ENCODE results near the gene PRDX3.
"Not testable (repeated sequence)": the region's sequence is repeated elsewhere in the genome, so short reads cannot be mapped to it uniquely, and the experiment has no call there.

PRDX3 gene

GRCh38 chr10:119165171-119166117 is 13.2 kb downstream of the PRDX3 start, which contains the start of gene SFXN4:
Gene SFXN4 (minus strand): TSS chr10:119165714. CDS start chr10:119165647, 67 bp downstream.
- peak within 1 kb of the TSS; percentile 91 for H3K4me3 Mint-ChIP-seq
- peaks cover 34% of the 10 kb centered on the region for H3K36me3 Mint-ChIP-seq (ENCODE audit: low read depth)
- no peaks in the 10 kb centered on the region for H3K27me3 Mint-ChIP-seq (ENCODE audit: low read depth)
- no peaks in the 10 kb centered on the region for H3K9me3 Mint-ChIP-seq
- H3K4me1 Mint-ChIP-seq (ENCODE audit: low read depth), result peaks cover 28% of the 10 kb centered on the region
- peak; percentile 87 for DNase-seq (ENCODE audit: low spot score)
- H3K27ac Mint-ChIP-seq, result peak within 1 kb of the TSS; percentile 94

GRCh38 chr10:119162452-119163092 is 16.0 kb downstream of the PRDX3 start:
- peaks cover 30% of the 10 kb centered on the region for H3K4me1 Mint-ChIP-seq (ENCODE audit: low read depth)
- no peaks in the 10 kb centered on the region for H3K27me3 Mint-ChIP-seq (ENCODE audit: low read depth)
- no peak for DNase-seq (ENCODE audit: low spot score)
- H3K9me3 Mint-ChIP-seq, result no peaks in the 10 kb centered on the region
- no peak overlapping the region for H3K27ac Mint-ChIP-seq
- peaks cover 21% of the 10 kb centered on the region for H3K36me3 Mint-ChIP-seq (ENCODE audit: low read depth)
- no peak overlapping the region for H3K4me3 Mint-ChIP-seq

DNA sequence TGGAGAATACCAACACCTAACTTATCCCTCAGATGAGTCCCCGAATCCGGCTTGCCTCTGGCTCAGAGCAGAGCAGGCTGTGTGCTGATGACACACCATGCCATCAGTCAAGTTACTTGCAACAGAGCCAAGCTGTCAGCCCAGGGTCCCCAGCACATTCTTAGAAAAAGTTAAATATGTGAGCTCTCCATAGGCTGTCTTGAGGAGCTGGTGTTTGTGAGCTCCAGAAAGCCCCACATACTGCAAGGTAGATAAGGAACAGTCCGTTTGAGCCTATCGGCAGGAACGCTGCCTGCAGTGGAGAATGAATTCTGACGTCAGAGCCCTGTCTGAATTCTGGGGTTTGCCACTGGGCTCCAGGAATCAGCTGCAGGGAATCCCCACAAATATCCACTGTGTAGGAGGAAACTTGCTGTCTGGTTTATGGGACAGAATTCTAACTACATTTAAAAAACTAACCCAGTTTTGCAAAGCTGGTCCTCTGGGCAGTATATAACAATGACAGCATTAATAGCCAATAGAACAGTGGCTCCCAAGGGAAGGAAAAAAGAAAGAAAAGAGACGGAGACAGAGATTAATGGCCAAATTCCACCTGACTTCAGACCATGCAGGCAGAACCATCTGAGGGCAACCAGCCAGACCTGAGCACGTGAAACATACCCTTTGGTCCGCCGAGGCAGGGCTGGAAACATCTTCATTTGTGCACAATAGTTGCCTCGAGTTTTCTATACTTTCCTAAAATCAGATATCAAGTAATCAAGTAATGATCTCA is 16.7 kb downstream of the PRDX3 start:
- Mint-ChIP-seq H3K36me3 (ENCODE audit: low read depth) (peaks cover 16% of the 10 kb centered on the region), H3K4me1 (ENCODE audit: low read depth) (peaks cover 28% of the 10 kb centered on the region), H3K27ac (no peak overlapping the region), H3K9me3 (no peaks in the 10 kb centered on the region), H3K4me3 (no peak overlapping the region), H3K27me3 (ENCODE audit: low read depth) (no peaks in the 10 kb centered on the region)
- no peak for DNase-seq (ENCODE audit: low spot score)

GRCh38 chr10:119159332-119159731 is 19.3 kb downstream of the PRDX3 start:
- H3K9me3 Mint-ChIP-seq, result no peaks in the 10 kb centered on the region

GRCh38 chr10:119153661-119154060 is 25.0 kb downstream of the PRDX3 start:
- Mint-ChIP-seq H3K4me3 (no peak overlapping the region), H3K27me3 (ENCODE audit: low read depth) (no peaks in the 10 kb centered on the region), H3K9me3 (no peaks in the 10 kb centered on the region), H3K4me1 (ENCODE audit: low read depth) (peaks cover 7% of the 10 kb centered on the region), H3K36me3 (ENCODE audit: low read depth) (peaks cover 46% of the 10 kb centered on the region), H3K27ac (no peak overlapping the region)
- DNase-seq (ENCODE audit: low spot score), result no peak

More at GRCh38 chr10:119159332-119159731, 19.3 kb downstream of the PRDX3 start:
- Mint-ChIP-seq H3K27ac (no peak overlapping the region), H3K4me1 (ENCODE audit: low read depth) (peaks cover 14% of the 10 kb centered on the region), H3K27me3 (ENCODE audit: low read depth) (no peaks in the 10 kb centered on the region), H3K4me3 (no peak overlapping the region), H3K36me3 (ENCODE audit: low read depth) (peaks cover 29% of the 10 kb centered on the region)
- no peak for DNase-seq (ENCODE audit: low spot score)

GRCh38 chr10:119153041-119153440 is 25.6 kb downstream of the PRDX3 start:
- no peak overlapping the region for H3K4me3 Mint-ChIP-seq
- H3K9me3 Mint-ChIP-seq, result no peaks in the 10 kb centered on the region

DNA sequence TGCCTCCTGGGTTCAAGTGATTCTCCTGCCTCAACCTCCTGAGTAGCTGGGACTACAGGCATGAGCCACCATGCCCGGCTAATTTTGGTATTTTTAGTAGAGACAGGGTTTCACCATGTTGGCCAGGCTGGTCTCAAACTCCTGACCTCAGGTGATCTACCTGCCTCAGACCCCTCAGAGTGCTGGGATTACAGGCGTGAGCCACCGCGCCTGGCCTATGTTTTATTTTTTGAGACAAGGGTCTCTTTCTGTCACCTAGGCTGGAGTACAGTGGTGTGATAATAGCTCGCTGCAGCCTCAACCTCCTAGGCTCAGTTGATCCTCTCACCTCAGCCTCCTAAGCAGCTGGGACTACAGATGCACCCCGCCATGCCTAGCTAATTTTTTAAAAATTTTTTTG is 27.0 kb downstream of the PRDX3 start:
- H3K27me3 Mint-ChIP-seq (ENCODE audit: low read depth); H3K9me3 Mint-ChIP-seq; H3K4me1 Mint-ChIP-seq (ENCODE audit: low read depth); H3K4me3 Mint-ChIP-seq; H3K27ac Mint-ChIP-seq; DNase-seq (ENCODE audit: low spot score): not testable (repeated sequence)
- peaks cover 35% of the 10 kb centered on the region for H3K36me3 Mint-ChIP-seq (ENCODE audit: low read depth)

More at GRCh38 chr10:119153041-119153440, 25.6 kb downstream of the PRDX3 start:
- no peaks in the 10 kb centered on the region for H3K27me3 Mint-ChIP-seq (ENCODE audit: low read depth)
- H3K36me3 Mint-ChIP-seq (ENCODE audit: low read depth), result peaks cover 43% of the 10 kb centered on the region
- peaks cover 7% of the 10 kb centered on the region for H3K4me1 Mint-ChIP-seq (ENCODE audit: low read depth)
- H3K27ac Mint-ChIP-seq, result no peak overlapping the region
- DNase-seq (ENCODE audit: low spot score), result no peak

- Mint-ChIP-seq H3K36me3 (ENCODE audit: low read depth) (peaks cover 27% of the 10 kb centered on the region), H3K27me3 (ENCODE audit: low read depth) (no peaks in the 10 kb centered on the region), H3K4me3 (no peak overlapping the region), H3K27ac (no peak overlapping the region), H3K4me1 (ENCODE audit: low read depth) (no peaks in the 10 kb centered on the region), H3K9me3 (no peaks in the 10 kb centered on the region)
- DNase-seq (ENCODE audit: low spot score), result no peak
Measured at GRCh38 chr10:119149729-119150128, 28.9 kb downstream of the PRDX3 start.

- no peak for DNase-seq (ENCODE audit: low spot score)
- Mint-ChIP-seq H3K9me3 (no peaks in the 10 kb centered on the region), H3K4me3 (no peak overlapping the region), H3K36me3 (ENCODE audit: low read depth) (peaks cover 23% of the 10 kb centered on the region), H3K27ac (no peak overlapping the region), H3K27me3 (ENCODE audit: low read depth) (no peaks in the 10 kb centered on the region), H3K4me1 (ENCODE audit: low read depth) (no peaks in the 10 kb centered on the region)
Measured at GRCh38 chr10:119149157-119149556, 29.5 kb downstream of the PRDX3 start.

DNA sequence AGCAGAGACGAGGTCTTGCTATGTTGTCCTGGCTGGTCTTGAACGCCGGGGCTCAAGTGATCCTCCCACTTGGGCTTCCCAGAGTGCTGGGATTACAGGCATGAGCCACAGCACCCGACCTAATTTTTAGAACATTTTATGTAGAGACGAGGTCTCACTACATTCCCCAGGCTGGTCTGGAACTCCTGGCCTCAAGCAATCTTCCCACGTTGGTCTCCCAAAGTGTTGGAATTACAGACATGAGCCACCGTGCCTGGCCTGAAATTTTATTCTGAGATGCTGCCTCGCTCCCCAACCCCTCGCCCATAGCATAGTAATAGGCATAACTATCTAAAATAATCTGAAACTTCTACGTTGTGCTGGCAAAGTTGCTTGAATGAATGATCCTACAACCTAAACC is 35.0 kb downstream of the PRDX3 start:
- Mint-ChIP-seq H3K4me1 (ENCODE audit: low read depth) (peaks cover 15% of the 10 kb centered on the region), H3K9me3 (no peaks in the 10 kb centered on the region), H3K36me3 (ENCODE audit: low read depth) (peaks cover 27% of the 10 kb centered on the region), H3K4me3 (no peak overlapping the region), H3K27me3 (ENCODE audit: low read depth) (no peaks in the 10 kb centered on the region), H3K27ac (no peak overlapping the region)
- DNase-seq (ENCODE audit: low spot score), result no peak

GRCh38 chr10:119140603-119141245 is 37.9 kb downstream of the PRDX3 start:
- Mint-ChIP-seq H3K4me3 (no peak overlapping the region), H3K27me3 (ENCODE audit: low read depth) (no peaks in the 10 kb centered on the region), H3K36me3 (ENCODE audit: low read depth) (peaks cover 40% of the 10 kb centered on the region), H3K9me3 (no peaks in the 10 kb centered on the region), H3K27ac (no peak overlapping the region), H3K4me1 (ENCODE audit: low read depth) (peaks cover 21% of the 10 kb centered on the region)
- no peak for DNase-seq (ENCODE audit: low spot score)

GRCh38 chr10:119139464-119140067 is 39.0 kb downstream of the PRDX3 start:
- peak; percentile 32 for DNase-seq (ENCODE audit: low spot score)
- no peak overlapping the region for H3K4me3 Mint-ChIP-seq
- no peaks in the 10 kb centered on the region for H3K27me3 Mint-ChIP-seq (ENCODE audit: low read depth)
- H3K27ac Mint-ChIP-seq, result peak overlapping the region; percentile 65
- H3K36me3 Mint-ChIP-seq (ENCODE audit: low read depth), result peaks cover 46% of the 10 kb centered on the region
- H3K9me3 Mint-ChIP-seq, result no peaks in the 10 kb centered on the region
- peaks cover 27% of the 10 kb centered on the region for H3K4me1 Mint-ChIP-seq (ENCODE audit: low read depth)

All from T-helper 2 cell treated with Interferon-gamma antibody and Interleukin-4, amounts not matched to agents 5 μg/mL and 100 μg/mL, for 36 hours (primary cell).